Measurements from ENCODE around the gene SPATA21. TPM values are rescaled to one million over a fixed set of nuclear protein-coding genes. Genes with fewer than 3 reads are reported as not detected.

The SPATA21 gene
- total RNA-seq, 1 donor from 2014 or later: not detected

GRCh38 chr1:16410803-16411202 lies 26.4 kb downstream of the SPATA21 start:
- no peaks in the 10 kb centered on the region for H3K9me3 ChIP-seq
- no peak for TF ChIP-seq CTCF (IDR thresholded peaks at IDR 0.05)
- H3K27ac ChIP-seq: no peak overlapping the region
- H3K4me3 ChIP-seq: no peak overlapping the region
- no peaks in the 10 kb centered on the region for H3K36me3 ChIP-seq
- no peaks in the 10 kb centered on the region for H3K27me3 ChIP-seq
- DNase-seq (ENCODE audit: low spot score in 2 of 2): no peak
- intact Hi-C loops (cut with DNase I): no loop called here
- no peaks in the 10 kb centered on the region for H3K4me1 ChIP-seq

- Histone ChIP-seq H3K4me1 (no peaks in the 10 kb centered on the region), H3K36me3 (no peaks in the 10 kb centered on the region), H3K27ac (no peak overlapping the region), H3K9me3 (no peaks in the 10 kb centered on the region), H3K27me3 (no peaks in the 10 kb centered on the region), H3K4me3 (no peak overlapping the region)
- intact Hi-C loops (cut with DNase I): no loop called here
- TF ChIP-seq CTCF (IDR thresholded peaks at IDR 0.05): no peak
- DNase-seq (ENCODE audit: low spot score in 2 of 2): no peak
Measured at GRCh38 chr1:16409536-16410152, 27.6 kb downstream of the SPATA21 start.

DNA sequence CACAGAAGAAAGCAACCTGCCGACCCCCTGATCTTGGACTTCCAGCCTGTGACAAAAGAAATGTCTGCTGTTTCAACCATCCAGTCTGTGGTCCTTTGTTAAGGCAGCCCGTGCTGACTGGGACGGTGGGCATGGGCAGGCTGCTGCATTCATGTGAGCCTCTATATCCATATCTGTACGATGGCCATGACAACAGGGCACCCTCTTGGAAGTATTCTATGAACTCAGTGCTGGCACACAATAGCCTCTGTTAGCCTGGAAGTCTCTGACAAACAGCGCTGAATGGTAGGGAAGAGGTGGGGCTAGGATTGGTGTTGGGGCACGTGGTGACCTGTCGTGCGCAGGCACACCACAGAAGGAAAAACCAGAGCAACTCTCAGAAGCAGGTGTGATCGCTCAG lies 30.4 kb downstream of the SPATA21 start:
- intact Hi-C loops (cut with DNase I): no loop called here
- TF ChIP-seq CTCF (IDR thresholded peaks at IDR 0.05): no peak

GRCh38 chr1:16405441-16405840 lies 31.8 kb downstream of the SPATA21 start:
- DNase-seq (ENCODE audit: low spot score in 2 of 2): no peak
- intact Hi-C loops (cut with DNase I): no loop called here
- Histone ChIP-seq H3K27me3 (no peaks in the 10 kb centered on the region), H3K4me3 (no peak overlapping the region), H3K36me3 (no peaks in the 10 kb centered on the region), H3K27ac (no peak overlapping the region), H3K4me1 (no peaks in the 10 kb centered on the region), H3K9me3 (no peaks in the 10 kb centered on the region)
- no peak for TF ChIP-seq CTCF (IDR thresholded peaks at IDR 0.05)

More for the DNA sequence above, 30.4 kb downstream of the SPATA21 start:
- H3K4me1 ChIP-seq: no peaks in the 10 kb centered on the region
- no peak for DNase-seq (ENCODE audit: low spot score in 2 of 2)
- no peak overlapping the region for H3K4me3 ChIP-seq
- H3K9me3 ChIP-seq: no peaks in the 10 kb centered on the region
- no peaks in the 10 kb centered on the region for H3K36me3 ChIP-seq
- no peaks in the 10 kb centered on the region for H3K27me3 ChIP-seq
- H3K27ac ChIP-seq: no peak overlapping the region

- intact Hi-C loops (cut with DNase I): no loop called here
- no peak overlapping the region for H3K4me3 ChIP-seq
- H3K9me3 ChIP-seq: no peaks in the 10 kb centered on the region
- no peak for TF ChIP-seq CTCF (IDR thresholded peaks at IDR 0.05)
- no peaks in the 10 kb centered on the region for H3K4me1 ChIP-seq
- H3K36me3 ChIP-seq: peaks cover 0 to 17% of the 10 kb centered on the region in 2 donors
- DNase-seq (ENCODE audit: low spot score in 2 of 2): no peak
- H3K27ac ChIP-seq: no peak overlapping the region
- H3K27me3 ChIP-seq: no peaks in the 10 kb centered on the region
Measured at GRCh38 chr1:16402742-16403141, 34.5 kb downstream of the SPATA21 start.
